HEK293 (cell line): ENCODE data around the gene UCKL1.

Source experiments
- AEBP2 ChIP-seq: fragments of 450-650 bp; formaldehyde crosslinking; IDR thresholded peaks from 2 replicates; pipeline ENCODE4 v1.5.1; 2016; ENCODE audit warnings: missing biosample characterization, missing genetic modification characterization, borderline replicate concordance
- FEZF1 ChIP-seq: fragments of 450-650 bp; formaldehyde crosslinking; IDR thresholded peaks from 2 replicates; pipeline ENCODE4 v1.5.1; 2016; ENCODE audit warnings: missing biosample characterization, missing genetic modification characterization
- HOXC10 ChIP-seq: sonication (generic); formaldehyde crosslinking; IDR thresholded peaks from 2 replicates; pipeline ENCODE4 v1.8.1; 2023; ENCODE audit warnings: mild to moderate bottlenecking, missing genetic modification reagents
- INSM2 ChIP-seq: fragments of 450-650 bp; formaldehyde crosslinking; IDR thresholded peaks from 2 replicates; pipeline ENCODE4 v1.5.1; 2016; ENCODE audit warnings: missing biosample characterization, missing genetic modification characterization
- KLF16 ChIP-seq: fragments of 450-650 bp; formaldehyde crosslinking; IDR thresholded peaks from 2 replicates; pipeline ENCODE4 v1.5.1; 2017; ENCODE audit warnings: missing biosample characterization, missing genetic modification characterization
- PATZ1 ChIP-seq: fragments of 450-650 bp; formaldehyde crosslinking; IDR thresholded peaks from 2 replicates; pipeline ENCODE4 v1.5.1; 2016; ENCODE audit warnings: missing biosample characterization, missing genetic modification characterization
- PRDM4 ChIP-seq: fragments of 450-650 bp; formaldehyde crosslinking; IDR thresholded peaks from 2 replicates; pipeline ENCODE4 v1.5.1; 2017; ENCODE audit warnings: missing biosample characterization, missing genetic modification characterization
- WT1 ChIP-seq: fragments of 450-650 bp; formaldehyde crosslinking; IDR thresholded peaks from 2 replicates; pipeline ENCODE4 v1.5.1; 2016; ENCODE audit warnings: missing biosample characterization, missing genetic modification characterization
- ZBTB11 ChIP-seq: fragments of 450-650 bp; formaldehyde crosslinking; conservative IDR thresholded peaks from 2 replicates; pipeline ENCODE4 v1.5.1; 2016; ENCODE audit warnings: low read depth, missing biosample characterization, missing genetic modification characterization
- ZBTB6 ChIP-seq: fragments of 450-650 bp; formaldehyde crosslinking; IDR thresholded peaks from 2 replicates; pipeline ENCODE4 v1.5.1; 2017; ENCODE audit warnings: missing biosample characterization, missing genetic modification characterization
- ZBTB7A ChIP-seq: fragments of 450-650 bp; formaldehyde crosslinking; IDR thresholded peaks from 2 replicates; pipeline ENCODE4 v1.5.1; 2016; ENCODE audit warnings: low read depth, missing biosample characterization, missing genetic modification characterization
- ZNF18 ChIP-seq: fragments of 450-650 bp; formaldehyde crosslinking; IDR thresholded peaks from 2 replicates; pipeline ENCODE4 v1.5.1; 2016; ENCODE audit warnings: missing biosample characterization, missing genetic modification characterization
- ZNF26 ChIP-seq: fragments of 450-650 bp; formaldehyde crosslinking; IDR thresholded peaks from 2 replicates; pipeline ENCODE4 v1.5.1; 2016; ENCODE audit warnings: missing biosample characterization, missing genetic modification characterization
- ZNF350 ChIP-seq: fragments of 450-650 bp; formaldehyde crosslinking; IDR thresholded peaks from 2 replicates; pipeline ENCODE4 v1.5.0; 2017; ENCODE audit warnings: missing biosample characterization, mild to moderate bottlenecking, missing genetic modification characterization
- ZNF701 ChIP-seq: fragments of 450-650 bp; formaldehyde crosslinking; IDR thresholded peaks from 2 replicates; pipeline ENCODE4 v1.5.1; 2016; ENCODE audit warnings: missing biosample characterization, missing genetic modification characterization
- ZNF704 ChIP-seq: fragments of 450-650 bp; formaldehyde crosslinking; IDR thresholded peaks from 2 replicates; pipeline ENCODE4 v1.5.1; 2016; ENCODE audit warnings: missing biosample characterization, missing genetic modification characterization
- ZNF791 ChIP-seq: fragments of 450-650 bp; formaldehyde crosslinking; IDR thresholded peaks from 2 replicates; pipeline ENCODE4 v1.5.1; 2016; ENCODE audit warnings: missing biosample characterization, missing genetic modification characterization
- ZSCAN18 ChIP-seq: fragments of 450-650 bp; formaldehyde crosslinking; IDR thresholded peaks from 2 replicates; pipeline ENCODE4 v1.5.1; 2016; ENCODE audit warnings: missing biosample characterization, missing genetic modification characterization

The UCKL1 gene

GRCh38 chr20:63980806-63981728 lies 24.9 kb upstream of the UCKL1 start, which contains the start of gene PRPF6 (continued):
- TF ChIP-seq ZNF701 (tag by site-specific recombination) (no peak), ZBTB7A (tag by site-specific recombination) (peak; percentile 74; the same call in 1 of the 2 replicates), ZNF350 (no peak), ZNF26 (tag by site-specific recombination) (no peak), WT1 (no peak), ZNF18 (tag by site-specific recombination) (no peak), KLF16 (tag by site-specific recombination) (peak; percentile 99), AEBP2 (no peak), ZBTB11 (tag by site-specific recombination) (peak; percentile 96), ZBTB6 (tag by site-specific recombination) (no peak), ZNF791 (tag by site-specific recombination) (no peak), ZSCAN18 (no peak), HOXC10 (CRISPR knock-in tag) (no peak), PATZ1 (peak; percentile 94), INSM2 (peak; percentile 52; the same call in 1 of the 2 replicates), ZNF704 (tag by site-specific recombination) (no peak), PRDM4 (tag by site-specific recombination) (no peak), FEZF1 (tag by site-specific recombination) (no peak)
